LNCaP clone FGC (cell line): Measurements from ENCODE around the gene KIAA1958.

ENCODE experiments used
- DNase-seq: peaks from one replicate; pipeline ENCODE4 v3.0.0-alpha.2; 2011; ENCODE audit warnings: low read depth
- H3K4me3 ChIP-seq: 2 replicates; pipeline ENCODE4 v1.5.1; 2011; ENCODE audit warnings: mild to moderate bottlenecking, low read depth, low read length, control low read depth
- TF ChIP-seq, protein P1 (sequence below): IDR thresholded peaks from 2 replicates; pipeline ENCODE4 v1.5.1; 2012; ENCODE audit warnings: mild to moderate bottlenecking; ENCODE audit not compliant: control insufficient read depth, insufficient read depth; ENCODE audit errors: extremely low read depth

The KIAA1958 gene

GRCh38 chr9:112605963-112606699, 119.5 kb downstream of the KIAA1958 start:
- TF ChIP-seq, protein P1, sequence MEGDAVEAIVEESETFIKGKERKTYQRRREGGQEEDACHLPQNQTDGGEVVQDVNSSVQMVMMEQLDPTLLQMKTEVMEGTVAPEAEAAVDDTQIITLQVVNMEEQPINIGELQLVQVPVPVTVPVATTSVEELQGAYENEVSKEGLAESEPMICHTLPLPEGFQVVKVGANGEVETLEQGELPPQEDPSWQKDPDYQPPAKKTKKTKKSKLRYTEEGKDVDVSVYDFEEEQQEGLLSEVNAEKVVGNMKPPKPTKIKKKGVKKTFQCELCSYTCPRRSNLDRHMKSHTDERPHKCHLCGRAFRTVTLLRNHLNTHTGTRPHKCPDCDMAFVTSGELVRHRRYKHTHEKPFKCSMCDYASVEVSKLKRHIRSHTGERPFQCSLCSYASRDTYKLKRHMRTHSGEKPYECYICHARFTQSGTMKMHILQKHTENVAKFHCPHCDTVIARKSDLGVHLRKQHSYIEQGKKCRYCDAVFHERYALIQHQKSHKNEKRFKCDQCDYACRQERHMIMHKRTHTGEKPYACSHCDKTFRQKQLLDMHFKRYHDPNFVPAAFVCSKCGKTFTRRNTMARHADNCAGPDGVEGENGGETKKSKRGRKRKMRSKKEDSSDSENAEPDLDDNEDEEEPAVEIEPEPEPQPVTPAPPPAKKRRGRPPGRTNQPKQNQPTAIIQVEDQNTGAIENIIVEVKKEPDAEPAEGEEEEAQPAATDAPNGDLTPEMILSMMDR = no peak
- H3K4me3 ChIP-seq = no peak overlapping the region

GRCh38 chr9:112608851-112609250, 122.2 kb downstream of the KIAA1958 start:
- DNase-seq = no peak
- no peak overlapping the region for H3K4me3 ChIP-seq
- TF ChIP-seq, protein P1 = no peak

More at GRCh38 chr9:112605963-112606699, 119.5 kb downstream of the KIAA1958 start:
- DNase-seq = no peak

DNA sequence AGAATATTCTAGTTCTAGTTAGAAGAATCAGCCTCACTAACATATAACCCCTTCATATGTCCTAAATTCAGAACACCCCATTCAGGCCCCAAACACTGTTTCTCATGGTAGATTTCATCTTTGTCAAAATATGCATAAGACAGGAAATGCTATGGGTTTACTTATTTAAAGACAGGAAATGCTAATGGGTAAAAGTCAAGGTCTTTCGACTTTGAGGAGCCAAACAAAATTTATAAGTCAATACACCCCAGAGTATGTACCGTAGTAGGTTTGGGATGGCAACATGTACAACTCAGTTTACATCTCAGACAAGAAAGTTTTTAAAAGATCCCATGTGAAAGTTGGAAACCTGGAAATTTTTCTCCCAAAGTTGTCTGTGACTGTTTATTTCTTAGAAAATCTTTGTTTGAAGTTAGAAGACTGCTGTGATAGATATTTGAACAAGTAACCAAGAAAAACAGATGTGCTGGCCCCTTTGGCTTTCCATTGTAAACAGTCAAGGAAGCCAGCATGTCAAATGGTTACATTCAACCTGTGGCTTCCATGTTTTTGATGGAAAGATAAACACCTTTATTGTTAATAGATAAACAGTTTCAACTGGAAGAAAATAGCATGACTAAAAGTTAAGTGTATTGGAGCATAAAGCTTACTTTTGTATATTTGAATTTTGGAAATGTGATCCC, 129.1 kb downstream of the KIAA1958 start:
- TF ChIP-seq, protein P1 = no peak
- DNase-seq = no peak
- no peak overlapping the region for H3K4me3 ChIP-seq

- TF ChIP-seq, protein P1 = no peak
- no peak for DNase-seq
- H3K4me3 ChIP-seq = no peak overlapping the region
These were observed 130.7 kb downstream of the KIAA1958 start for GRCh38 chr9:112617371-112617770.

GRCh38 chr9:112618385-112619009, 131.9 kb downstream of the KIAA1958 start:
- no peak for DNase-seq
- H3K4me3 ChIP-seq = no peak overlapping the region
- TF ChIP-seq, protein P1 = no peak

- DNase-seq = no peak
- H3K4me3 ChIP-seq = no peak overlapping the region
- TF ChIP-seq, protein P1 = no peak
These were observed 133.8 kb downstream of the KIAA1958 start for GRCh38 chr9:112620388-112620787.
